HG02588 (cell line): ENCODE results near the gene UNC5A.

Experiments
- ATAC-seq: cut with Tn5 transposase; IDR thresholded peaks from one replicate; pipeline ENCODE4 v1.9.1; 2021; ENCODE audit warnings: mild to moderate bottlenecking, moderate library complexity; ENCODE audit not compliant: unreplicated experiment

UNC5A gene

GRCh38 chr5:176819476-176819875, 9.1 kb downstream of the UNC5A start:
- ATAC-seq: no peak

- no peak for ATAC-seq
These were observed 10.6 kb downstream of the UNC5A start for GRCh38 chr5:176820937-176821336.

GRCh38 chr5:176821441-176821840, 11.1 kb downstream of the UNC5A start:
- ATAC-seq: no peak

GRCh38 chr5:176822041-176822792, 11.9 kb downstream of the UNC5A start:
- no peak for ATAC-seq

- ATAC-seq: no peak
These were observed 12.6 kb downstream of the UNC5A start for GRCh38 chr5:176822793-176823481.

GRCh38 chr5:176823869-176824412, 13.6 kb downstream of the UNC5A start:
- no peak for ATAC-seq

GRCh38 chr5:176824604-176825003, 14.2 kb downstream of the UNC5A start:
- no peak for ATAC-seq

GRCh38 chr5:176825234-176825633, 14.9 kb downstream of the UNC5A start:
- ATAC-seq: no peak

- ATAC-seq: no peak
These were observed 15.6 kb downstream of the UNC5A start for GRCh38 chr5:176825957-176826356.

- no peak for ATAC-seq
These were observed 17.5 kb downstream of the UNC5A start for GRCh38 chr5:176827736-176828414.

- ATAC-seq: no peak
These were observed 19.0 kb downstream of the UNC5A start for GRCh38 chr5:176829320-176829719.

- ATAC-seq: no peak
These were observed 20.1 kb downstream of the UNC5A start for GRCh38 chr5:176830422-176830994.

- no peak for ATAC-seq
These were observed 20.6 kb downstream of the UNC5A start for GRCh38 chr5:176830995-176831423.

GRCh38 chr5:176831425-176831824, 21.1 kb downstream of the UNC5A start:
- no peak for ATAC-seq

GRCh38 chr5:176832162-176832561, 21.8 kb downstream of the UNC5A start:
- no peak for ATAC-seq

- no peak for ATAC-seq
These were observed 22.9 kb downstream of the UNC5A start for GRCh38 chr5:176833286-176833685.

GRCh38 chr5:176835918-176836317, 25.6 kb downstream of the UNC5A start:
- ATAC-seq: no peak

- no peak for ATAC-seq
These were observed 26.7 kb downstream of the UNC5A start for GRCh38 chr5:176836811-176837706.

GRCh38 chr5:176837707-176838115, 27.4 kb downstream of the UNC5A start:
- no peak for ATAC-seq

GRCh38 chr5:176843673-176844072, 33.3 kb downstream of the UNC5A start:
- no peak for ATAC-seq
